Measurements from ENCODE around the gene MSL1. TPM values are rescaled to one million over a fixed set of nuclear protein-coding genes. Genes with fewer than 3 reads are reported as not detected.

The MSL1 gene
- total RNA-seq, 5 donors from 2014 or later (not counting 1 experiment from before 2014, with no cell fraction given) = 106 to 136 (median 115) TPM

DNA sequence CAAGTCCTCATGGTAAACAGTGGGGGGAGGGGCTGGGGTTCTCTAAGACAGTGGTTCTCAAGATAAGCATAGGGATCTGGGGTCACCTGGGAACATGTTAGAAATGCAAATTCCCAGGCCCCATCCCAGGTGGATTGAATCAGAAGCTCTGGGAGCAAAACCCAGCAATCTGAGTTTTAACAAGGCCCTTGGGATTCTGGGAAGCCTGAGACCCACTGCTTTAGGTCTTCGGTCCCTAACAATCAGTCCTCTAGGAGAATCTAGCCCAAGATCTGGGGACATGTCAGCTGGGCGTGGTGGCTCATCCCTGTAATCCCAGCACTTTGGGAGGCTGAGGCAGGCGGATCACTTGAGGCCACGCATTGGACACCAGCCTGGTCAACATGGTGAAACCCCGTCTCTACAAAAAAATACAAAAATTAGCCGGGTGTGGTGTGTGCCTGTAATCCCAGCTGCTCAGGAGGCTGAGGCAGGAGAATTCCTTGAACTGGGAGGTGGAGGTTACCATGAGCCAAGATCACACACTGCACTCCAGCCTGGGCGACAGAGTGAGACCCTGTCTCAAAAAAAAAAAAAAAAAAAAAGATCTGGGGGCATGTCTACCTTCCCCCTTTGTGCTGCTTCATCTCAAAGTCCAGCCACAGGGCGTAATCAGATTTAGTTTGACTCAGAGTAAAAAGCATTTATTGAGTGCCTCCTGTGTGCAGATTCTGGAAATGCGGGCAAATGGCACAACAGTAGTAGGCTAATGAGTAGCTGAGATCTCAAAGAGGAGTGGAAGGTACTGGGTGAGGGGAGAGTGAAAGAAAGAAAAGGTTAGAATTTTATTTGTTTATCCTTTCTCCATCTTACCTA is 12.6 kb upstream of the MSL1 start:
- CTCF ChIA-PET = interaction anchor here in 1 of 2 donors (0.7 to 5.0 kb wide), 3 partner anchors 10 to 34 kb away, joined by 6 to 75 read pairs (median 7); partner anchors contain the start of gene NR1D1
- peaks cover 93 to 97% (median 96%) of the 10 kb centered on the region in 3 donors for H3K4me1 Mint-ChIP-seq

DNA sequence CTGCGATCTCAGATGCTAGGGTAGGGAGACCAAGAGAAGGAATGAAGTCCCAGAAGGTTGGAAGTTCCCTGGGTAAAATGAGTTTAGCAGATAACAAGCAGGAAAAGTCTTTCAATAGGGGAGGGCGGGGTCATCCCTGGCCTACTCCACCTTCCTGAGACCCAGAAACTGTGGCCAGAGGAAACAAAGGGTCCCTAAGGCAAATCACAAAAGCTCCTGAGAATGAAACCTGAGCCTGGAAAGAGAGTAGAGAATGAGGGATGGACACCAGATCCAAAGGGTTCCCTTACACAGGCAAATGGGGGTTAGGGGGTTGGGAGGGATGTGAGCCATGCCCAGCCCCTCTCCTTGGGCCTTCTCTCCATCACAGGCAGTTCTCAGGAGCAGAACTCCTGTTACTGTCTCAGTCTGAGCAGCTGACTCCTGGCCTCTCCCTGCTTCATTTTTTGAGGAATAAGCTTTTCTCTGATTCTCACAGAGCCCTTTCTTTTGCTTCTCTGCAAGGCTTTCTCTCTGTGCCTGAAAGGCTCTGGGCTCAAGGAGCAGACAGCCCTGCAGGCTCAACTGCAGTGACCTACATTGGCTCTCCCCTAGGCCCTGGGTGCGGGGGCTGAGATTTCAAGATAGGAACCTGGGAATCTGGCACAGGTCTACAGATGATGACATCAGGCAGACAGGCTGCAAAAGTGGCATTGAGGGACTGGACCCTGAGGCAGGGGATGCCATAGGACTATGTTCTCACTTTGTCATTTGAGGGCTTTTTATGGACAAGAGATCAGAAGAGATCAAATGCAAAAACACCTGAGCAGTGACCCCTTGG is 11.5 kb upstream of the MSL1 start:
- POLR2A ChIA-PET = interaction anchor here in 1 of 2 donors (0.5 kb wide), 1 partner anchor 30 kb away, joined by 3 read pairs; the partner anchor contains the start of gene CASC3
- peak overlapping the region; percentile 93 to 94 for H3K27ac Mint-ChIP-seq
- no peaks in the 10 kb centered on the region for H3K36me3 Mint-ChIP-seq
- peaks cover 71 to 87% of the 10 kb centered on the region in 2 experiments for H3K4me1 ChIP-seq (ENCODE audit: control insufficient read depth in 1 of 2, extremely low read depth in 1 of 2, insufficient read depth in 2 of 2, low read length in 2 of 2)
- peak overlapping the region; percentile 66 for H3K27ac ChIP-seq (ENCODE audit: low read length)
- H3K4me3 ChIP-seq (ENCODE audit: control insufficient read depth in 1 of 2, extremely low read depth in 1 of 2, low read length in 1 of 2) = no peak overlapping the region
- peak overlapping the region in 1 of 3 donors; percentile 66 for H3K4me3 Mint-ChIP-seq
- H3K36me3 ChIP-seq (ENCODE audit: control insufficient read depth in 2 of 2, extremely low read depth in 1 of 2, insufficient read depth in 1 of 2, low read length in 1 of 2) = no peaks in the 10 kb centered on the region
- no peaks in the 10 kb centered on the region for H3K9me3 Mint-ChIP-seq
- no peak for DNase-seq
- peaks cover 83 to 87% (median 86%) of the 10 kb centered on the region in 3 donors for H3K4me1 Mint-ChIP-seq
- no peaks in the 10 kb centered on the region for H3K27me3 Mint-ChIP-seq
- no peaks in the 10 kb centered on the region for H3K27me3 ChIP-seq (replicated peaks in 1 of 2; ENCODE audit: control insufficient read depth in 2 of 2, extremely low read depth in 1 of 2, insufficient read depth in 2 of 2, low read length in 1 of 2)
- CTCF ChIA-PET = interaction anchor here in 1 of 2 donors (0.6 to 5.0 kb wide), 5 partner anchors 11 to 236 kb away, joined by 3 to 75 read pairs (median 15); partner anchors contain the start of gene NR1D1
- no peak for ATAC-seq (replicated peaks in 1 of 4)
- WGBS (ENCODE audit: insufficient coverage) = 50% methylated on average over 1 of the region's 3 CpGs
- no peaks in the 10 kb centered on the region for H3K9me3 ChIP-seq

More for the DNA sequence above, 12.6 kb upstream of the MSL1 start:
- Histone ChIP-seq H3K4me3 (ENCODE audit: control insufficient read depth in 1 of 2, extremely low read depth in 1 of 2, low read length in 1 of 2) (no peak overlapping the region), H3K36me3 (ENCODE audit: control insufficient read depth in 2 of 2, extremely low read depth in 1 of 2, insufficient read depth in 1 of 2, low read length in 1 of 2) (no peaks in the 10 kb centered on the region), H3K9me3 (no peaks in the 10 kb centered on the region), H3K4me1 (ENCODE audit: control insufficient read depth in 1 of 2, extremely low read depth in 1 of 2, insufficient read depth in 2 of 2, low read length in 2 of 2) (peaks cover 81 to 98% of the 10 kb centered on the region in 2 experiments), H3K27ac (ENCODE audit: low read length) (peak overlapping the region; percentile 94), H3K27me3 (replicated peaks in 1 of 2; ENCODE audit: control insufficient read depth in 2 of 2, extremely low read depth in 1 of 2, insufficient read depth in 2 of 2, low read length in 1 of 2) (no peaks in the 10 kb centered on the region)
- Mint-ChIP-seq H3K27me3 (no peaks in the 10 kb centered on the region), H3K4me3 (peak overlapping the region in 1 of 3 donors; percentile 28), H3K36me3 (no peaks in the 10 kb centered on the region), H3K9me3 (no peaks in the 10 kb centered on the region), H3K27ac (peak overlapping the region; percentile 93 to 99)
- ATAC-seq (replicated peaks in 1 of 4) = no peak
- 100% methylated on average over 4 of the region's 9 CpGs for WGBS (ENCODE audit: insufficient coverage)
- POLR2A ChIA-PET = interaction anchor here in 1 of 2 donors (0.7 kb wide), 1 partner anchor 11 kb away, joined by 3 read pairs; no protein-coding TSS in a partner anchor
- DNase-seq = peak in 1 of 35 experiments; percentile 43

DNA sequence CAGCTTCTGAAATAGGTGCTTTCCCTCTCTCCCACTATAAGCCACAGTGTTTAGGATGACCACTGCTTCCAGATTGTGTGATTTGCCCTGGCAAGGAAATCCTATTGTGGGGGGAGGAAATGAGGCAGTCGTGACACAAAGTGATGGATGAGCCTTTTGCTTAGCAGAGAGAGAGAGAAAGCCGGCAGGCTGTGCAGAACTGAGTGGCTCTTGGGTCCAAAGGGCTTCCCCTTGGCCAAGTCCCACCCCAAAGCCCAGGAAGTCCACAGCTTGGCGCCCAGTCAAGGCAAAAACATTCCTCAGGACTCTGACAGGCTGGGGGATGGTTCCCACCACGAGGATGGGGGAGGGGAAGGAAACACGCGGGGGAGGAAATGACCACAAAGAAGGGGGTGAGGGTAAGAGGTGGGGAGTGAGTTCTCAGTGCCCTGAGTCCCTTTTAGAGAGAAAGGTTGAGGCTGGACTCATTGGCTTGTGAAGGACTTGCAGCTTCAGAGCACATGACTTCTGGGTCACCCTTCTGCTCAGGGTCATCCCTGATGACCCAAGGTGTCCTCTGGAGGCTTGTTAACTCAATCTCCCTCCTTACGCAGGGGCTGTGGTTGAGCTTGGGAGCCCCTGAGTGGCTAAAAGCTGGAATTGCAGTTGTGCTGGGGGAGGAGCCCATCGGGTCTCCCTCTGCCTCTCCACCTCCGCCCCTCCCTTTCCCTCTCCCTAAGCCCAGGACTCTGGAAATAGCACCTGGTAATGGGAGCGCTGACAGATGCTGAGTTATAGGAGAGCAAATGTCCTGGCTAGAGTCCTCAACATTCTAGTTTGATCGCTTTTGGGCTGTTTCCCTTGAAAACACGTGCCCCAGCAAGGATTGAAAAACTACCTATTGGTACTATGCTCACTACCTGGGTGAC is 10.3 kb upstream of the MSL1 start:
- Histone ChIP-seq H3K9me3 (no peaks in the 10 kb centered on the region), H3K4me1 (ENCODE audit: control insufficient read depth in 1 of 2, extremely low read depth in 1 of 2, insufficient read depth in 2 of 2, low read length in 2 of 2) (peaks cover 58 to 75% of the 10 kb centered on the region in 2 experiments), H3K27ac (ENCODE audit: low read length) (peak overlapping the region; percentile 66), H3K36me3 (ENCODE audit: control insufficient read depth in 2 of 2, extremely low read depth in 1 of 2, insufficient read depth in 1 of 2, low read length in 1 of 2) (no peaks in the 10 kb centered on the region), H3K27me3 (replicated peaks in 1 of 2; ENCODE audit: control insufficient read depth in 2 of 2, extremely low read depth in 1 of 2, insufficient read depth in 2 of 2, low read length in 1 of 2) (no peaks in the 10 kb centered on the region), H3K4me3 (ENCODE audit: control insufficient read depth in 1 of 2, extremely low read depth in 1 of 2, low read length in 1 of 2) (peak overlapping the region; percentile 7 to 13)
- Mint-ChIP-seq H3K4me3 (peak overlapping the region; percentile 57 to 66 (median 59)), H3K27me3 (no peaks in the 10 kb centered on the region), H3K4me1 (peaks cover 71 to 74% (median 74%) of the 10 kb centered on the region in 3 donors), H3K27ac (peak overlapping the region; percentile 93 to 94), H3K36me3 (no peaks in the 10 kb centered on the region), H3K9me3 (no peaks in the 10 kb centered on the region)
- DNase-seq = peak in 33 of 35 experiments; percentile 44 to 84 (median 59)
- ChIA-PET CTCF (interaction anchor here (0.6 to 5.0 kb wide), 16 partner anchors 9 to 107 kb away, joined by 3 to 75 read pairs (median 8); partner anchors contain the start of genes CASC3 (in 1 of the 2), MSL1 (in 1 of the 2), NR1D1 (in 1 of the 2) and WIPF2 (in 1 of the 2)), POLR2A (interaction anchor here (0.5 to 1.2 kb wide), 5 partner anchors 10 to 85 kb away, joined by 3 to 4 read pairs (median 3); partner anchors contain the start of genes CASC3 (in 1 of the 2) and MSL1 (in 1 of the 2))
- WGBS (ENCODE audit: insufficient coverage) = 3% methylated on average over 5 of the region's 12 CpGs
- ATAC-seq (replicated peaks in 1 of 4) = peak; percentile 28 to 50 (median 36)

DNA sequence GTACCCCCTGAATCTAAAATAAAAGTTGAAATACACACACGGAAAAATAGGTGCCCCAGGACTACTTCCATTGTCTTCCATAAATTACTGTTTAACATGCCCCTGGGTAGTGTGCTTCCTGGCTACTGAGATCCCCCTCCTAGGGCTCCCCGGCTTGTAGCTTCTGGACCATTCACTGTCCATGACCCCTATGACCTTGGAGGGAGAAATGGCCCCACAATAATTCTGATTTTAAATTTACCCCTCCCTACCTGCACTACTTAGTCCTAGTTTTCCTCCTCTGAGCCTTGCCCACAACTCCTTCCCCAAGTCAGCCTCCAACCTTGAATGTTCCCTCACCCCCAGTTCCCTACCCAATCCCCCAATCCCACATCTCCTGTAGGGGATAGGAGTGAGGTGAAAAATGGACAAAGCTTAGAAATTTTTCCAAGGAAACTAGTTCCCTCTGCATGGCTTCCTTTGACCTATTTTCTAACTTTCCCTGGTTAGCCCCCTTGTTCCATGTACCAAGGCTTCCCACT is 9.5 kb upstream of the MSL1 start:
- Mint-ChIP-seq H3K27me3 (no peaks in the 10 kb centered on the region), H3K9me3 (no peaks in the 10 kb centered on the region), H3K36me3 (no peaks in the 10 kb centered on the region), H3K4me3 (peak overlapping the region in 2 of 3 donors; percentile 59 to 66), H3K27ac (peak overlapping the region; percentile 93 to 94), H3K4me1 (peaks cover 63 to 66% (median 66%) of the 10 kb centered on the region in 3 donors)
- H3K9me3 ChIP-seq = no peaks in the 10 kb centered on the region
- no peaks in the 10 kb centered on the region for H3K27me3 ChIP-seq (replicated peaks in 1 of 2; ENCODE audit: control insufficient read depth in 2 of 2, extremely low read depth in 1 of 2, insufficient read depth in 2 of 2, low read length in 1 of 2)
- no peaks in the 10 kb centered on the region for H3K36me3 ChIP-seq (ENCODE audit: control insufficient read depth in 2 of 2, extremely low read depth in 1 of 2, insufficient read depth in 1 of 2, low read length in 1 of 2)
- ChIA-PET CTCF (interaction anchor here (0.6 to 5.0 kb wide), 30 partner anchors 8 to 491 kb away, joined by 3 to 75 read pairs (median 7); partner anchors contain the start of genes CASC3 (in 1 of the 2), MED24 (in 1 of the 2), MSL1 (in 1 of the 2) and NR1D1 (in 1 of the 2)), POLR2A (interaction anchor here (0.9 to 1.8 kb wide), 6 partner anchors 9 to 47 kb away, joined by 3 to 15 read pairs (median 7); partner anchors contain the start of genes MSL1 (in 1 of the 2) and NR1D1 (in 1 of the 2))
- H3K27ac ChIP-seq (ENCODE audit: low read length) = peak overlapping the region; percentile 66
- DNase-seq (no peak), ATAC-seq (replicated peaks in 1 of 4) (no peak)
- H3K4me1 ChIP-seq (ENCODE audit: control insufficient read depth in 1 of 2, extremely low read depth in 1 of 2, insufficient read depth in 2 of 2, low read length in 2 of 2) = peaks cover 51 to 67% of the 10 kb centered on the region in 2 experiments
- WGBS (ENCODE audit: insufficient coverage) = 40% methylated on average over 1 of the region's 2 CpGs
- H3K4me3 ChIP-seq (ENCODE audit: control insufficient read depth in 1 of 2, extremely low read depth in 1 of 2, low read length in 1 of 2) = peak overlapping the region in 1 of 2 donors; percentile 2

DNA sequence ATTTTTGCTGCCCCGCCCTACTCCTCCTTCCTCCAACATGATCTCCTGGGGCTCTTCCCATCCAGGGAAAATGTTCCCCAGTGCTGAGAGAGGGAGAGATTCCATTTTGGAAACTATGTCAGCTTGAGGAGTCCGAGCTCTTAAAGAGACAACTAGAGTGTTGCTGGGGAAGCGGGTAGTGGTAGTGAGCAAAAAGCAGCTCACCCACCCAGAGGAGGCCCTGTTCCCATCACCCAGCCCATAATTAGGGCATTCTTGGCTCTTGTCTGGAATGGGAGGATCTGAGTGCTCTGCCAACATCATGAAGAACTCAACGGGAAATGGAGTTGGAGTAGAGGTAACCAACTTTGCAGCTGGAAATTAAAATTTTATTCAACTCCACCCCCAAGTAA is 9.1 kb upstream of the MSL1 start:
- peak overlapping the region; percentile 93 to 94 for H3K27ac Mint-ChIP-seq
- H3K4me3 Mint-ChIP-seq = peak overlapping the region in 2 of 3 donors; percentile 66 to 82
- H3K4me3 ChIP-seq (ENCODE audit: control insufficient read depth in 1 of 2, extremely low read depth in 1 of 2, low read length in 1 of 2) = peak overlapping the region in 1 of 2 donors; percentile 2
- H3K27me3 ChIP-seq (replicated peaks in 1 of 2; ENCODE audit: control insufficient read depth in 2 of 2, extremely low read depth in 1 of 2, insufficient read depth in 2 of 2, low read length in 1 of 2) = no peaks in the 10 kb centered on the region
- ATAC-seq (replicated peaks in 1 of 4) (no peak), DNase-seq (no peak)
- H3K27ac ChIP-seq (ENCODE audit: low read length) = peak overlapping the region; percentile 66
- WGBS (ENCODE audit: insufficient coverage) = no CpG with 5 or more reads among the region's 4 CpGs
- peaks cover 47 to 63% of the 10 kb centered on the region in 2 experiments for H3K4me1 ChIP-seq (ENCODE audit: control insufficient read depth in 1 of 2, extremely low read depth in 1 of 2, insufficient read depth in 2 of 2, low read length in 2 of 2)
- H3K9me3 ChIP-seq = no peaks in the 10 kb centered on the region
- ChIA-PET CTCF (interaction anchor here (0.6 to 5.0 kb wide), 36 partner anchors 8 to 492 kb away, joined by 3 to 75 read pairs (median 4); partner anchors contain the start of genes CASC3 (in 1 of the 2), MED24 (in 1 of the 2), MSL1 (in 1 of the 2) and NR1D1 (in 1 of the 2)), POLR2A (interaction anchor here (0.5 to 1.8 kb wide), 14 partner anchors 11 to 177 kb away, joined by 3 to 15 read pairs (median 4); partner anchors contain the start of genes CASC3 (in 1 of the 2) and NR1D1 (in 1 of the 2))
- peaks cover 58 to 62% (median 61%) of the 10 kb centered on the region in 3 donors for H3K4me1 Mint-ChIP-seq
- no peaks in the 10 kb centered on the region for H3K27me3 Mint-ChIP-seq
- H3K36me3 ChIP-seq (ENCODE audit: control insufficient read depth in 2 of 2, extremely low read depth in 1 of 2, insufficient read depth in 1 of 2, low read length in 1 of 2) = no peaks in the 10 kb centered on the region
- no peaks in the 10 kb centered on the region for H3K36me3 Mint-ChIP-seq
- H3K9me3 Mint-ChIP-seq = no peaks in the 10 kb centered on the region
